ENCODE measurements around the gene MRPL47.
"Not testable (repeated sequence)": the region's sequence is repeated elsewhere in the genome, so short reads cannot be mapped to it uniquely, and the experiment has no call there.

GRCh38 chr3:179643837-179644236 lies 39.4 kb upstream of the MRPL47 start:
- TF ChIP-seq, protein P1, sequence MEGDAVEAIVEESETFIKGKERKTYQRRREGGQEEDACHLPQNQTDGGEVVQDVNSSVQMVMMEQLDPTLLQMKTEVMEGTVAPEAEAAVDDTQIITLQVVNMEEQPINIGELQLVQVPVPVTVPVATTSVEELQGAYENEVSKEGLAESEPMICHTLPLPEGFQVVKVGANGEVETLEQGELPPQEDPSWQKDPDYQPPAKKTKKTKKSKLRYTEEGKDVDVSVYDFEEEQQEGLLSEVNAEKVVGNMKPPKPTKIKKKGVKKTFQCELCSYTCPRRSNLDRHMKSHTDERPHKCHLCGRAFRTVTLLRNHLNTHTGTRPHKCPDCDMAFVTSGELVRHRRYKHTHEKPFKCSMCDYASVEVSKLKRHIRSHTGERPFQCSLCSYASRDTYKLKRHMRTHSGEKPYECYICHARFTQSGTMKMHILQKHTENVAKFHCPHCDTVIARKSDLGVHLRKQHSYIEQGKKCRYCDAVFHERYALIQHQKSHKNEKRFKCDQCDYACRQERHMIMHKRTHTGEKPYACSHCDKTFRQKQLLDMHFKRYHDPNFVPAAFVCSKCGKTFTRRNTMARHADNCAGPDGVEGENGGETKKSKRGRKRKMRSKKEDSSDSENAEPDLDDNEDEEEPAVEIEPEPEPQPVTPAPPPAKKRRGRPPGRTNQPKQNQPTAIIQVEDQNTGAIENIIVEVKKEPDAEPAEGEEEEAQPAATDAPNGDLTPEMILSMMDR (IDR thresholded peaks at IDR 0.05): not testable (repeated sequence)
- TF ChIP-seq ZFX (IDR thresholded peaks at IDR 0.05; ENCODE audit: borderline replicate concordance): not testable (repeated sequence)
